A172 (cell line): ENCODE data around the gene MORC3. TPM values are rescaled to one million over a fixed set of nuclear protein-coding genes. Genes with fewer than 3 reads are reported as not detected.

Experiments
- DNase-seq: peaks from one replicate; pipeline ENCODE4 v3.0.0-alpha.2; 2015; ENCODE audit warnings: low spot score
- total RNA-seq: library from RNA; depleted of rRNA; stranded (reverse); fragments of >200 nt; shearing (Covaris generic); gene quantifications from 2 replicates; pipeline ENCODE4 v1.2.3, GENCODE V29; 2014; rRNA removed

Gene MORC3
- total RNA-seq, 1 experiment from 2014 or later = 43.0 TPM

- DNase-seq = no peak
These were observed 105.3 kb downstream of the MORC3 start for GRCh38 chr21:36425286-36425685.

Other genes starting within 250 kb of the MORC3 start
- gene CBR3, start 185.1 kb upstream of the MORC3 start, total RNA-seq = 28.5 and 31.7 TPM in 2 replicates
- 14.9 and 16.4 TPM in 2 replicates for gene DOP1B, start 163.4 kb upstream of the MORC3 start, total RNA-seq
- 25.9 and 33.9 TPM in 2 replicates for gene CHAF1B, start 65.2 kb downstream of the MORC3 start, total RNA-seq
- not detected in 2 replicates for gene CLDN14, start 159.9 kb downstream of the MORC3 start, total RNA-seq